A204.1 (cell line): ENCODE measurements around the gene C14orf180.

Experiments used
- FAIRE-seq: peaks from 2 replicates; lab custom pipeline; 2012; peaks lifted over from hg19 to GRCh38; lab: Jason Lieb, UNC

The C14orf180 gene

GRCh38 chr14:104561632-104562495 lies 17.7 kb upstream of the C14orf180 start:
- FAIRE-seq: no peak

DNA sequence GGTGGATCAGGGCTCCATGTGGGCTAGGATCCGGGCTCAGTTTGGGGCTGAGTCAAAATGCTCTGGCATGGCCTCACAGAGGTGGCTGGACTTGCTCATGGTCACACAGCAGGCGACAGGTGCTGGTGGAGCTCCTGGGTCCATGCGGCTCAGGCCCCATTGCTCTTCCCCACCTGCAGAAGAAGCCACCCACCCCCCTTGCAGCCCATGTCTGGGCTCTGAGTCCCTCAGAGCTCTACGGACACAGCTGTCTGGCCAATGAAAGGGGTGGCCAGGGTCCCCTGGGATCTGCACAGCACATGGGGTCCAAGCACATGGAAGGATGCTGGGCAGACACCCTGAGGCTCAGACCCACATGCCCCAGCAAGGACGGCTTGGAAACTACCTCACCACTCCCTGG lies 17.0 kb upstream of the C14orf180 start:
- FAIRE-seq: no peak

DNA sequence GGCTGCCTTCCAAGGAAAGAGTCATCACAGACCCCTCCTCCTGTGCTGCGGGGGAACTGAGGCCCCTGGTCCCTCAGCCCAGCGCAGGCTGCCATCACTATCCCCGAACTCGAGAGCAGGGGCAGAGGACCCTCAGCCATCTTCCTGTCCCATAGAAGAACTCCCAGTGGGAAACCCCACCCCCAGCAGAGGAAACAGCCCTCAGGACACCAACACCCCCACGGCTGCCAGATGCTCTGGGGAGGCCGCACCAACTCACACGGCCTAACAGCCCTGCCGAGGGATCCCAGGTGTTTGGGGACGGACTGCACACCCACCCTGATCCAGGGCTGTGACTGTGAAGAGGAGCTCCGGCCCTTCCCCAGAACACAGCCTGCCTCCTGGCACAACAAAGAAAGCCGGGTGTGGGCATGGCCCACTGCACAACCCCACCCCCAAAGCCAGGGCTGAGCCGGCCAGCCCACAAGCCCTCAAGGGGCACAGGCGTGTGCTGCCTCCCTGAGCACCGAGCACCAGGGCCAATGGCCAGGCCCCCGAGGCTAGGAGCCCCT lies 16.3 kb upstream of the C14orf180 start:
- FAIRE-seq: no peak

DNA sequence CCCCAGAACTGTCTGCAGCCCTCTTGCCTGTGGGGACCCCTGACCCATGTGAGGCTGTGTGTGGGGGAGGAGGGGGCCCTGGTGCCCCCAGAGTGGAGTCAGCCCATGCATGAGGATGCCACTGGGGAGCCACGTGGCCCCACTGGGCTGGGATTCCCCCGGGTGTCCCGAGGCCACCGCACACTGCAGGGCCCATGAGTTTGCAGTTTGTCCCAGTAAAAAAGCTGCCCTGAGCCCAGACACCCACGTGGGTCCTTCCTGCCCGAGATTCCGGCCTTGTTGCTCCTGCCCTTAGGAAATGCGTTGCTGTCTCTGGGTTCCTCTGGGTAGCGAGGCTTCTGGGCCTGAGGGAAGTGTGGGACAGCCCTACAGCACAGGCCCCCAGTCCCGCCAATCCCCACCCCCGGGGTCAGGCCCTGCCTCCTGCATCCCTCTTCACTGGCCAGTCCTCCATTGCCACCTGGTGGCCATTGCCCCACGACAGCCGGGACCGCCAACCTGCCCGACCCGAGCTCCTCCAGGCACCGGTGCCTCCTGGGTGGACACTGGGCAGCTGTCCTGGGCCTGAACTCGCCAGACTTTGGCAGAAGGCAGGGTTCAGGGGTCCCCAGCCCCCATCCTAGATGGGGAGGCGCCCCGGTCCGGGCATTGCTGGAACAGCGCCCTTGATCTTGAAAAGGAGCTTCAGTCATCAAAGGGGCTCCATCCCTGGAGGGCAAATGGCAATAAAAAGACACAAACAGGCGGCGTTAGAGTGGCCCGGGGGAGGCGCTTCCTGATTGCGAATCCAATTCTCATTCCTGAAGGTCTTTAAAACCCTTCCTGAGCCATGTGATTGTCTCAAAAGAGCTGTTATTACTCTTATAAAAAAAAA lies 15.6 kb upstream of the C14orf180 start:
- no peak for FAIRE-seq

- FAIRE-seq: no peak
These were observed 14.6 kb upstream of the C14orf180 start for GRCh38 chr14:104564744-104565679.

DNA sequence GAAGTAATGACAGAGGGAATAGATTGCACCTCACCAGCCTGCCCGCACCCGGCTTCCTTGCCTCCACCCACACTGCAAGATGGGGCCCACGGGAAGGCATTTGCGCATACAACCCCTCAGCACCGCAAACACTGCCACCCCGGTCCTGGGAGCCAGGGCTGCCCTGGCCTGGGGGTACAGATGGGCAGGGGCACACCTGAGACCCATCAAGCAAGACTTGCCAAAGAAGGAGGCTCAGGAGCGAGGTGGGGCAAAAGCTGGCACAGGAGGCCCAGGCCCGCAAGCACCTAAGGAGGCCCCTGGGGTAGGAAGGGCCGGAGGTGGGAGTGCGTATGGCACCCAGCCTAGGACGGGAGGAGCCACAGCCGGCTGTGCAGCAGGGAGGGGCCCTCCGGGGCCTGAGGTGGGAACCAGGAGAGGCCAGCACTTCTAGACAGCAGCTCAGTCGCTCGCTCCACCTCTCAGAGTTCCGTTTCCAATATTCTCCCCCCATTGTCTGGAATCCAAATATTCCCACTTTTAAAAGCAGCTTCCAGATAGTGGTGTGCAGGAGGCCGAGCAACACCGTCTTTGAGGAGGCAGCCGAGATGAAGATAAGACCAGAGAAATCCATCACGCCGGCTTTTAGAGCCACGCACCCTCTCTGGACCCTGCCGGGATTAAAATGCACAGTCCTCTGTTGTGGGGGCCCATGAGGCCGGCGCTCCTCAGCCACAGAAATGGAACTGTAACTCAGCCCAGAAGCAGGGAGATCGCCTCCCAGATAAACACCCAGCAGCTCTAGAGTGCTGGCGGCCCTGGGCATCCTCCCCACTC lies 12.2 kb upstream of the C14orf180 start:
- FAIRE-seq: no peak

- FAIRE-seq: no peak
These were observed 11.7 kb upstream of the C14orf180 start for GRCh38 chr14:104567957-104568225.

- FAIRE-seq: no peak
These were observed 10.9 kb upstream of the C14orf180 start for GRCh38 chr14:104568620-104569019.

DNA sequence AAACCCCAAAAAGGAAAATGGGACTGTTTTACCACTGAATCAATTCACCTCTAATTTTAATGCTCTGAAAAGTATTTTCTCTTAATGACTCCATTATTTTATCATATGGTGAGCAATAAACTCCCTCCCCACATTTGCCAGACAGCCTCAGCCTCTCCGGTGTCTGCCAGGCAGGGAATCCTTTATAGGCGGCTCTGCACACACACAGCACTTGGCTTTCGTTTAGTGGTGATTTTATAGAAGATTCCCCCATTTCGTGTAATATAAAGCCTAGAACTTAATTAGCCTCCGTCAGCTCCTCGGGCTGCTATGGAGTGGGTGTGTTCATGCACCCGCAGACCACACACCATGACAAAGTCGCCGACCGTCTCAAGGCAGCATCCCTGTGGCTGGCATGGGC lies 10.1 kb upstream of the C14orf180 start:
- FAIRE-seq: no peak

DNA sequence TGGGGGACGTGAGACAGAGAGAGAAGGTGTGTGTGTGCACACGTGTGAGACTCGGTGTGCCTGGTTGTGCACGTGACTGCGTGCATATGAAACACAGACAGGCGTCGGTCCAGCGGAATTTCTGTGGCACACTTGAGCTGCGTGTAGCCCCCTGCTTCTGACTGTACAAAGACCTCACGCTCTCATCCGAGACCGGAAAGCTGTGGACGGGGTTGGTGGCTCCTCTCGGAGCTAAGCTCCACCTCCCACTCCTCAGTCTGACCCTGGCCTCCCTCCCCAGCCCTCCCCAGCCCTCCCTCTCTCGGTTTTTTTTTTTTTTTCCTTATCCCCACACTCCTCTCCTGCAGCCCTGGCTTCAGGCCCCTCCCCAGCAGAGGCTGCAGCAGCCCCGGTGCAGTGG lies 8.3 kb upstream of the C14orf180 start:
- no peak for FAIRE-seq

- no peak for FAIRE-seq
These were observed 7.4 kb upstream of the C14orf180 start for GRCh38 chr14:104572024-104572626.

GRCh38 chr14:104572668-104573067 lies 6.9 kb upstream of the C14orf180 start:
- FAIRE-seq: no peak

- FAIRE-seq: no peak
These were observed 5.6 kb upstream of the C14orf180 start for GRCh38 chr14:104573930-104574329.

DNA sequence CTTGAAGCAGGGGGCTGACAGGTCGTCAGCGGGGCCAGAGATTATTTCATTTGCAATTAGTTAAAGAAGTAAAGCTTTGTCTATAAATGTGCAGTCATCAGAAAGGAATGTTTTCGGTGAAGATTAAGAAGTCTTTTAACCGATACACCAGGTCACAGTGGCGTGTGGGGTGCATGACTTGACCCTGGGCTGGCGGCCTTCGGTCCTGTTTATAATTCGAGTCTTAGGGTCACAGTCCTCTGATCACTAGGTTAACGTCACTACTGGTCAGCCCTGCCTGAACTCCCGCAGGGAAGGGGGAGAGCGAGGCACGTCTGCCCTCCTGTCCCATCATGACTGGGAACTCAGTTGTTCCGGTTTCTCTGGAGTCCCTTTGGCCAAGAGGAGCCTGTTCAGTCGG lies 5.0 kb upstream of the C14orf180 start:
- FAIRE-seq: no peak

DNA sequence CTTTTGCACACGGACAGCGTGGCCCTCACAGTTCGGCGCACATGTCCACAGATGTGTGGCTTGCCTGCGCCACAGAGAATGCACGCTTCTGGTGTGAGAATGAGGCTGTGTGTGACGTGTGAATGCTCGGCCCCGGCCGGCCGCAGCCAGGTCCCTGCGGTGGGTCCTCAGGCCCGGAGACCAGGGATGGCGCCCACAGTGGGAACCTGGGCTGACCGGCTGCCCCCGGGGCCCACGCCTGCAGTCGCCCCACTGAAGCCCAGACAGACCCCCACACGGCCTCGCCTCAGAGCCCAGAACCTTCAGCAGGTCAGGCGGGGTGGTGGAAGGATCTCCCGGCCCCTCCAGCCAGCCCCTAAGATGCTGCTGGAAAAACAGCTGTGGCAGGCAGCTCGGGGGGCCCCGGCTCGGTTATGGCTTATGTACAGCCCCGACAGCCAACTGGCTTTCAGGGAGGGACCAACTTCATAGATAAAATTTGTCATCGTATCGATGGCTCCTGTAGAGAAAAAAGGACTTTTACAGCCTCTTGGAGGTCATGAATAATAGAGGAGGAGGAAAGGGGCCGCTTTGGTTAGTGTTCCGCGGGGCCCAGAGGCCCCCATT lies 4.5 kb upstream of the C14orf180 start:
- no peak for FAIRE-seq

DNA sequence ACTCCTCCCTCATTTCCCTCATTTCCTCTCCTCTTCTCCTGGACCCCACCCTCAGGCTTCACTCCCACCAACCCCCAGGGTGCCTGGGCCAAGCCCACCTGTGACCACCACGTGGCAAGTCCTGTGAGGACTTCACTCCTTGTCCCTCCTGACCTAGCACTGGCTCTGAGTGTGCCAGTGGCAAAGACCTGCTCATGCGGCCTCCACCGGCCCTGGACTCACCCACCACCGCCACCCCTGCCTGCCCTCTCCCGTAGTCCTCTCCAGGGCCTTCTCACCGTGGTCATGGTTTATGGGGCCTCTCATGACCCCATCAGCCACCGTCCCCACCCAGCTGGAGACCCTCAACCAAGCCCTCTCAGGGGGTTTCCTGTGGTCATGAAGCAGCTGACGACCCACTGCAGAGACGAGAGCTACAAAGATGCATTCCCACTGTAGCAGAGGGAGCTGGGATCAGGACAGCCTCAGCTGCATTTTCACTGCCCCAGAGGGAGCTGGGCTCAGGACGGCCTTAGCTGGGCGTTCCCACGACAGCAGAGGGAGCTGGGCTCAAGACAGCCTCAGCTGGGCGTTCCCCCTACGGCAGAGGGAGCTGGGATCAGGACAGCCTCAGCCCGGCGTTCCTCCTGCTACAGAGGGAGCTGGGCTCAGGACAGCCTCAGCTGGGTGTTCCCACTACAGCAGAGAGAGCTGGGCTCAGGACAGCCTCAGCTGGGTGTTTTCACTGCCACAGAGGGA lies 3.2 kb upstream of the C14orf180 start:
- FAIRE-seq: no peak

GRCh38 chr14:104576970-104577332 lies 2.6 kb upstream of the C14orf180 start:
- no peak for FAIRE-seq

- FAIRE-seq: no peak
These were observed 2.1 kb upstream of the C14orf180 start for GRCh38 chr14:104577426-104577825.

- no peak for FAIRE-seq
These were observed 1.7 kb upstream of the C14orf180 start for GRCh38 chr14:104577847-104578301.

- FAIRE-seq: no peak
These were observed 1.2 kb upstream of the C14orf180 start for GRCh38 chr14:104578321-104578720.
